GM12891 (cell line): ENCODE data around the gene PIRT.

Experiments
- POLR2A ChIP-seq: IDR thresholded peaks from 2 replicates; pipeline ENCODE4 v1.6.1; 2011; ENCODE audit warnings: low read depth, low read length, control low read depth
- TAF1 ChIP-seq: IDR thresholded peaks from 2 replicates; pipeline ENCODE4 v1.6.1; 2011; ENCODE audit warnings: low read depth, low read length, control low read depth

DNA sequence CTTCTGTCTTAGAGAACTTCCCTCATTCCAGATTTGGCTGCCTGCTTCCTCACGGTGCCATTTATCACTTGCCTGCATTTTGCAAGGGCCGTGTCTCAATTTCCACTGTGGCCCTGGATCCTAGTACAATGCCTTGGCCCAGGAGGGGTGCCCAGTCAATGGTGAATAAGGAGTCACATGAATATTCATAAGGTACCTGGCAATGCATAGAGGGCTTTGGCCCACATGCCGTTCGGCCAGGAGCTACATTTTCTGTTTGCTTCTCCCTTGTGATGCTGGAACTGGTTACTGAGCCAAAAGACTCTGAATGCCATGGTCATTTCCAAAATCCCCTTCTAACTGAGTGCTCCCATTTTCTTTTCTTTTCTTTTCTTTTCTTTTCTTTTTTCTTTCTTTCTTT lies 4.8 kb upstream of the PIRT start:
- TF ChIP-seq POLR2A = no peak
- TF ChIP-seq TAF1 = no peak
